Testis (tissue), 3 donors: Measurements from ENCODE around the gene ARAP1. TPM values are rescaled to one million over a fixed set of nuclear protein-coding genes. Genes with fewer than 3 reads are reported as not detected.

Experiments used
- DNase-seq: peaks from one replicate; pipeline ENCODE4 v3.0.0-alpha.2; 2019
- H3K27ac ChIP-seq, 2 donors: fragments of 200-600 bp; sonication (generic); one replicate each; pipeline ENCODE4 v1.5.1; 2019
- H3K27me3 ChIP-seq: fragments of 200-600 bp; sonication (generic); one replicate; pipeline ENCODE4 v1.5.1; 2019
- H3K36me3 ChIP-seq: fragments of 200-600 bp; sonication (generic); one replicate; pipeline ENCODE4 v1.5.1; 2017; ENCODE audit warnings: low read depth; ENCODE audit errors: missing control alignments
- H3K4me1 ChIP-seq: fragments of 200-600 bp; sonication (generic); one replicate; pipeline ENCODE4 v1.5.1; 2019
- H3K4me3 ChIP-seq, 2 donors: fragments of 200-600 bp; sonication (generic); one replicate each; pipeline ENCODE4 v1.5.1; 2017 to 2019
- H3K9me3 ChIP-seq: fragments of 200-600 bp; sonication (generic); one replicate; pipeline ENCODE4 v1.5.1; 2017
- POLR2A ChIP-seq: fragments of 450-650 bp; IDR thresholded peaks from one replicate; pipeline ENCODE4 v1.6.1; 2017; ENCODE audit warnings: antibody characterized with exemption, mild to moderate bottlenecking, moderate library complexity
- WGBS, 2 donors: methylation state at CpG; one replicate each; pipeline ENCODE4 v1.1.5; 2018; 5-methylcytosine and 5-hydroxymethylcytosine counted together
- intact Hi-C: fragments of 100-400 bp; cut with DNase I; formaldehyde crosslinking; loops from one replicate; pipeline ENCODE4 v1.15.1; 2023; ENCODE audit warnings: low total_unique reads
- polyA plus RNA-seq: library from polyadenylated mRNA; stranded (reverse); fragments of 350-450 nt; fragmentation: Illumina TruSeq; extraction: RNeasy Lipid Tissue Mini Kit (QIAGEN cat#74804); gene quantifications from one replicate; pipeline ENCODE4 v1.2.3, GENCODE V29; 2014; ENCODE audit warnings: low read depth, low replicate concordance; ENCODE audit not compliant: insufficient read depth
- total RNA-seq, 2 donors: library from RNA; depleted of rRNA; stranded (reverse); fragments of >200 nt; gene quantifications; one replicate each; pipeline ENCODE4 v1.2.3, GENCODE V29; 2016
- TF ChIP-seq, protein P1 (sequence below), 3 experiments: fragments of 450-650 bp in 2 of 3; fragments of 200-600 bp in 1 of 3; sonication (generic) in 1 of 3; IDR thresholded peaks; one replicate each; pipeline ENCODE4 v1.5.1; 2016 to 2019; ENCODE audit warnings: antibody characterized with exemption in 3 of 3, mild to moderate bottlenecking in 2 of 3, moderate library complexity in 1 of 3

The ARAP1 gene
- total and polyA plus RNA-seq, 3 donors from 2014 or later, result 46.9 to 88.3 (median 65.2) TPM

DNA sequence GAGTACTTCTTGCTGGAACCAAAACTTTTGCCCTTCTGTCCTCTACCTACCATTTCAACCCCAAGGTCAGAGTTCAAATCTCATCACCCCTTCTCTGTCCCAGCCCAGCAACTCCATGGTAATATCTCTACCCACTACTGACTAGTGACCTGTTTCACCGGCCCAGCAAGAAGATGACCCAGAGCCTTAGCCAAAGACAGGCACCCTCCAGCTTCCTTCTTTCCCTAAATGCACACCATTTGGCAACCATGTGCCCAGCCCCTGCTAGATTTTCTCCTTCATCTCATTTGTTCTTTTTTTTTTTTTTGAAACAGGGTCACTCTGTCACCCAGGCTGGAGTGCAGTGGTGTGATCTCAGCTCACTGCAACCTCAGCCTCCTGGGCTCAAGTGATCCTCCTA, 14.9 kb downstream of the ARAP1 start:
- Histone ChIP-seq H3K36me3 (no peaks in the 10 kb centered on the region), H3K9me3 (no peaks in the 10 kb centered on the region), H3K4me3 (no peak overlapping the region), H3K27me3 (no peaks in the 10 kb centered on the region), H3K27ac (no peak overlapping the region), H3K4me1 (no peaks in the 10 kb centered on the region)
- TF ChIP-seq, protein P1, sequence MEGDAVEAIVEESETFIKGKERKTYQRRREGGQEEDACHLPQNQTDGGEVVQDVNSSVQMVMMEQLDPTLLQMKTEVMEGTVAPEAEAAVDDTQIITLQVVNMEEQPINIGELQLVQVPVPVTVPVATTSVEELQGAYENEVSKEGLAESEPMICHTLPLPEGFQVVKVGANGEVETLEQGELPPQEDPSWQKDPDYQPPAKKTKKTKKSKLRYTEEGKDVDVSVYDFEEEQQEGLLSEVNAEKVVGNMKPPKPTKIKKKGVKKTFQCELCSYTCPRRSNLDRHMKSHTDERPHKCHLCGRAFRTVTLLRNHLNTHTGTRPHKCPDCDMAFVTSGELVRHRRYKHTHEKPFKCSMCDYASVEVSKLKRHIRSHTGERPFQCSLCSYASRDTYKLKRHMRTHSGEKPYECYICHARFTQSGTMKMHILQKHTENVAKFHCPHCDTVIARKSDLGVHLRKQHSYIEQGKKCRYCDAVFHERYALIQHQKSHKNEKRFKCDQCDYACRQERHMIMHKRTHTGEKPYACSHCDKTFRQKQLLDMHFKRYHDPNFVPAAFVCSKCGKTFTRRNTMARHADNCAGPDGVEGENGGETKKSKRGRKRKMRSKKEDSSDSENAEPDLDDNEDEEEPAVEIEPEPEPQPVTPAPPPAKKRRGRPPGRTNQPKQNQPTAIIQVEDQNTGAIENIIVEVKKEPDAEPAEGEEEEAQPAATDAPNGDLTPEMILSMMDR (IDR thresholded peaks at IDR 0.05), result no peak
- no peak for TF ChIP-seq POLR2A
- 89 to 95% methylated on average over 1 of the region's 1 CpG for WGBS, 2 donors
- intact Hi-C loops, result no loop called here
- no peak for DNase-seq

DNA sequence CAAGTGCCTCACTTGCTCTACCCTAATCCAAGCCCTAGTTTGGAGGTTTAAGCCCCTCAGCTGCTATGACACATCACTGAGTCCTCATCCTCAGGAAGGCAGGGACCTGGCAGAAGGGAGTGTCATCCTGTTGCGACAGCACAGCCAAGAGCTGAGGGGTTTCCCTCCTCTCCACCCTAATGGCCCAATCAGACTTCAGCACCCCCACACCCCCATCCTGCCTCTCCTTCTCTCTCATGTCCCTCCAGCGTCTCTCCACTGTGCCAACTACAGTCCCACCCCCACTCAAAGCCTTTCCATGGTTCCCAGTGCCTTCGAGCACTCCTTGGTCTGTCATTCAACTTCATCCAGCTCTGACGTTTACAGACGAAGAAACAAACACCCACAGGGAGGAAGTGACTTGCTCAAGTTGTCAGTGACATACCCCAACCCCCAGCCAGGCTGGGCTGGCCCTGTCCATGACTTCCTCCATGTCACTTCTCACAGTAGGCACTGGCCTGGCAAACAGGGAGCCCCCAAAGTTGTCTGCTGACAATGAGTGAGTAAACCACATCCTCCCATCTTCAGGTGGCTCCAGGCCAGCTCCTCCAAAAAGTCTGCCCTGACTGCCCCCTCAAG, 15.6 kb downstream of the ARAP1 start:
- Histone ChIP-seq H3K4me1 (no peaks in the 10 kb centered on the region), H3K27me3 (no peaks in the 10 kb centered on the region), H3K4me3 (no peak overlapping the region), H3K9me3 (no peaks in the 10 kb centered on the region), H3K27ac (no peak overlapping the region), H3K36me3 (no peaks in the 10 kb centered on the region)
- peak; percentile 46 for DNase-seq
- TF ChIP-seq, protein P1 (IDR thresholded peaks at IDR 0.05), result no peak
- no peak for TF ChIP-seq POLR2A
- WGBS, 2 donors, result 67 to 74% methylated on average over 5 of the region's 5 CpGs
- intact Hi-C loops, result no loop called here

DNA sequence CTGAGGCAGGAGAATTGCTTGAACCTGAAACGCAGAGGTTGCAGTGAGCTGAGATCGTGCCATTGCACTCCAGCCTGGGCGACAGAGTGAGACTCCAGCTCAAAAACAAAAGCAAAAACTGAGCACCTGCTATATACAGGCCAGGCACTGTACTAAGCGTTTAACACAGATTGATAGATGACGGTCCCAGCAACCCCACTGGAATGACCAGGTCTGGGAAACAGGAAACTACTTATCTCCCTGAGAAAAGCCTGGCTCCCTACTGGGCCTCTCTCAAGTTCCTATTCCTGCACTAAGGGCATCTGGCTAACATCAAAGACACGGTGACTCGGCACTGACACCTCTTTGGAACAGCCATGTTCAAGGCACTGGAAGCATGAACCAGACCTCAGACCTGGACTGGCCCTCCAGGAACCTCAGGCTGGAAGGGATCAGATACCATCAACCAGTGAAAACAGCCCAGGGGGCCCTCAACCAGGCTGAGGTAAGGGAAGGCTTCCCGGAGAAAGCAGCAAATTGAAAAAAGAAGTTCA, 16.6 kb downstream of the ARAP1 start:
- TF ChIP-seq POLR2A, result no peak
- TF ChIP-seq, protein P1 (IDR thresholded peaks at IDR 0.05), result no peak
- 83 to 91% methylated on average over 8 of the region's 8 CpGs for WGBS, 2 donors
- intact Hi-C loops, result no loop called here
- no peaks in the 10 kb centered on the region for H3K9me3 ChIP-seq
- H3K36me3 ChIP-seq, result no peaks in the 10 kb centered on the region
- DNase-seq, result no peak
- no peaks in the 10 kb centered on the region for H3K27me3 ChIP-seq
- H3K27ac ChIP-seq, result no peak overlapping the region
- H3K4me3 ChIP-seq, result no peak overlapping the region
- H3K4me1 ChIP-seq, result no peaks in the 10 kb centered on the region

DNA sequence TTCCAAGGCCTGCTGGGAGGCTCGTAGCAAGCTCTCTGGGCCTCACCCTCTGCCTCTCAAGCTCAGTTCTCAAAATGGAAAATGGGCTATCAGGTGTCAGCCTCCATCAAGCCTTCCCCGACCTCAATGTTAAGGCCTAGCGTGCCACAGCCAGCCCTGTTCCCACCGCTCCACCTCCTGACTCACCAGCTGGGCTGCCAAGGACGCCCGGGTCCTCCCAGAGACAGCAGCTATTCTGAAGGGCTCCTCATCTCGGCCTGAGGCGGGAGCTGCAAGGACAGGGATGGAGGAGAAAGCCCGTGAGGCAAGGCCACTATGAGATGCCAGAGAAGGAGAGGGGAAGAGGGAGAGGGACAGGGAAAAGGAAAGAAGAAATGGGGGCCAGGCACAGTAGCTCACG, 19.9 kb downstream of the ARAP1 start:
- DNase-seq, result no peak

More for the DNA sequence above, 19.9 kb downstream of the ARAP1 start:
- no peaks in the 10 kb centered on the region for H3K36me3 ChIP-seq
- no peak overlapping the region for H3K27ac ChIP-seq
- TF ChIP-seq POLR2A, result no peak
- TF ChIP-seq, protein P1 (IDR thresholded peaks at IDR 0.05), result no peak
- H3K4me3 ChIP-seq, result no peak overlapping the region
- H3K27me3 ChIP-seq, result no peaks in the 10 kb centered on the region
- WGBS, 2 donors, result 79 to 92% methylated on average over 7 to 10 of the region's 10 CpGs
- intact Hi-C loops, result no loop called here
- H3K9me3 ChIP-seq, result no peaks in the 10 kb centered on the region
- H3K4me1 ChIP-seq, result no peaks in the 10 kb centered on the region
